T-helper 22 cell (primary cell): ENCODE data around the gene TOM1L2.
A peak's percentile ranks its signal among the peaks of the same experiment; 100 is the strongest.
"Not testable (repeated sequence)": the region's sequence is repeated elsewhere in the genome, so short reads cannot be mapped to it uniquely, and the experiment has no call there.

Source experiments
- DNase-seq: peaks from one replicate; pipeline ENCODE4 v3.0.0-alpha.2; 2020; ENCODE audit warnings: low read depth

The TOM1L2 gene

GRCh38 chr17:17972126-17972951, at the start of gene TOM1L2, which contains the start of gene DRC3:
Gene TOM1L2 (minus strand): TSS chr17:17972400. CDS start chr17:17972313, 87 bp downstream.
Gene DRC3 (plus strand): TSS chr17:17972862. CDS start chr17:17977599, 4,737 bp downstream.
- DNase-seq, result peak; percentile 100

- DNase-seq, result no peak
Observed at GRCh38 chr17:18021372-18021771, 49.2 kb upstream of the TOM1L2 start.

GRCh38 chr17:18020971-18021370, 48.8 kb upstream of the TOM1L2 start:
- no peak for DNase-seq

GRCh38 chr17:18019838-18020154, 47.6 kb upstream of the TOM1L2 start:
- no peak for DNase-seq

- DNase-seq, result no peak
Observed at GRCh38 chr17:18018411-18018921, 46.3 kb upstream of the TOM1L2 start.

GRCh38 chr17:18017958-18018357, 45.8 kb upstream of the TOM1L2 start:
- DNase-seq, result no peak

- no peak for DNase-seq
Observed at GRCh38 chr17:18016426-18016825, 44.2 kb upstream of the TOM1L2 start.

DNA sequence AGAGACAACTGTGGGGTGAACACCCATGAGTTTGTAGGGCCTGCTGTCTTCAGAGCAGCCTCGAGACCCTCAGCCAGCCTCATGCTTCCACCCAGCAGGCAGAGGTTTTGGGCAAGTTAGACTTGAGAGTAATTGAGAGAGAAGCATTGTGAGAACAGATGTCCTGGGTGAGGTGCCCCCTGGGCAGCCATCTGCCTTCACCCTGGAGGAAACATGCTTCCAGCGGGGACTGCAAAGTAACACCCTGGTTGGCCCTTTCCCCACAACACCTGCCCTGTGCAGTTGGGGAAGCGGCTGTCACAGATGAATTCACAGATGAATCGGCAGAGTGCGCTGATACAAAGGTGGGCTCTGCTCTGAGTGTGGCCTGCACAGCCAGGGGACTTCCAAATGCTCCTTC, 43.4 kb upstream of the TOM1L2 start:
- DNase-seq, result no peak

GRCh38 chr17:18014006-18014405, 41.8 kb upstream of the TOM1L2 start:
- no peak for DNase-seq

- DNase-seq, result no peak
Observed at GRCh38 chr17:18011286-18011685, 39.1 kb upstream of the TOM1L2 start.

- DNase-seq, result no peak
Observed at GRCh38 chr17:18009609-18010420, 37.6 kb upstream of the TOM1L2 start.

DNA sequence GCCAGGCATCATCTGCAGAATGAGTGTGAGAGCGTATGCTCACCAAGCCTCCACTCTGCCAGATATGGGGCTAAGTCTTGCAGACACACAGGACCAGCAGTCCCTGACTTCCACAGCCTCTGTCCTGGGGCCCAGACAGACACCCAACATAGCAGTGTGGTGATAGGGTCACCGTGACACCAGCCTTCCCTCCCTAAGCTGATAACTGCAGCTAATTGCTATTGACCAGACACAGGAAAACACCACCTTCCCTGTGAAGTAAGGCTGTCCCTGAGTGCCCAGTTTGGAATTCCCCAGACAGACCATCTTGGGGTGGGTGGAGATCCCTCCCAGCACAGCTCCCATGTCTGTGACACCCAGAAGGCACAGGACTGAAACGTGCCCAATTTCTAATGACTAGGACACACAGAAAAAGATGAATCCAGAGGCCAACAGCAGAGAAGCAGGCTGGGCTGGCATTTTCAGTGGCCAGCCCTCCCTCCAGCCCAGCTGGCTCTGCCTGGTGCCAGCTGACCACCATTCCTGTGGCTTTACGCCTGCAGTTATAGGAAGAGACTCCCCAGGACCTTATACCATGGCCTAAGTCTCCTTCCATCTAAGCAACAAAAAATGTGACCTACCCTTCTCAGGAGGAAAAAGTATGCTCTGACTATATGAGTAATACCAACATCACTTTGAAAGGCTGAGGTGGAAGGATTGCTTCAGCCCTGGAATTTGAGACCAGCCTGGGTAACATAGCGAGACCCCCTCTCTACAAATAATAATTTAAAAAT, 36.5 kb upstream of the TOM1L2 start:
- no peak for DNase-seq

DNA sequence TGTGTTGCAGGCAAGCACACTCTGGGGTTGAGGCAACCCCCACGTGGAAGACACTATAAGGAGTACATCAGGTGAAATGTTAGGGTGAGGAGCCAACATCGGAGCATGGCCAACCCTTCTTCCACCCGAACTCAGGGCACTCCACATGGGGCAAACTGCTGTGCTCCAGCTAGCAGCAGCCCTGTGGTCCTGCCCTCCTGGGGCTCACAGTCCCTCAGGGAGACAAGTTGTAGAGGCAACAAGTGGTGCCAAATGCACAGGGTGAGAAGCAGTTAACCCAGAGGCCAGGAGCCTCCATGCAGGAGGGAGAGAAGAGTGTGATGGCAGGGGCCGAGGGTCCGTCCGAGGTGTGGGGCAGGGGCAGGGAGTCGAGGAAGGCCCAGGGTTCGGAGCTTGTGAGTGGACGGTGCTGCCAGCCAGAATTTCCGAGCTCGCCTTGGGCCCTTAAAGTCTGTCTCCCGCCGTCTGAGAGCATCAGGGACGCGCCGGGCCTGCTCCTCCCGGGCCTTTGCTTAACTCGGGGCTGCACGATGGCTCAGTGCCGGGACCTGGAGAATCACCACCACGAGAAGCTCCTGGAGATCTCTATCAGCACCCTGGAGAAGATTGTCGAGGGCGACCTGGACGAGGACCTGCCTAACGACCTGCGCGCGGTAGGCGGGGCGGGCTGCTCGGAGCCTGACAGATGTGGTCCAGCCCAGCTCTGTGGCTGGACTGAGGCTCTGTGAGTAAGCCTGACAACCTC, 34.5 kb upstream of the TOM1L2 start:
- DNase-seq, result no peak

- DNase-seq, result no peak
Observed at GRCh38 chr17:18005496-18005895, 33.3 kb upstream of the TOM1L2 start.

DNA sequence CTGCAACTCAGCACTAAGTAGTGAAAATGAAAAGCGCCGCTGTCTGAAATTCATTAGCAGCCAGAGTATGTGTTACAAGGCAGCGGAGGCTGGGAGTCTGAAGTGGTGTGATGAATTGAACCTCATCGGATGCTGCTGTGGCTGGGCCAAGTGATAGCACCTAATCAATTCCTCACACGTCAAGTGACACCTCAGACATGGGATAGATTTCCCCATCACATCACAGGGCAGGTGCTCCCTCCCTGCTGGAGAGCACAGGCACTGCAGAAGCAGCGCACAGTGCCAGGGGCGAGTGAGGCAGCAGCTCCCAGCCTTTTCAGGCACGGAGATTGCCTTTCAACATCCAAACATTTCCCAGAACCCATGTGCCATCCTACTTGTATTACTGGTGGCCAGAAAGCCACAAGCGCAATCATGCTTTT, 32.7 kb upstream of the TOM1L2 start:
- no peak for DNase-seq

DNA sequence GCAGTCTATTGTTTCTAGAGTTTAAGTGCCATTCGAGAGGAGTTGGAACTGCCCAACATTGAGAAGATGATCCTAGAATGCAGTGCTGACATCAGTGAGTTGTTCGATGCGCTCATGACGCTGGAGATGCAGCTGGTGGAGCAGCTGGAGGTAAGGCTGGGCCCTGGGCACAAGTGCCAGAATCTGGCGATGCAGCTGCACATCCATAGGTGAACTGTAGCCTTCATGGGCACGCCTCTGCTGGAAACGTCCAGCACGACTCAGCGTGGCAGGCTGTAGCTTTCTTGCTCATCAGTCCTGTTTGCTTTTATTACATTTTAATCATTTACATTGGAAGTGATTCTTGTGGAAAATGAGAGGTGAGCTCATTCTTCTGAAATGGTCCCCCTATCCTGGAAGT, 32.1 kb upstream of the TOM1L2 start:
- no peak for DNase-seq

DNA sequence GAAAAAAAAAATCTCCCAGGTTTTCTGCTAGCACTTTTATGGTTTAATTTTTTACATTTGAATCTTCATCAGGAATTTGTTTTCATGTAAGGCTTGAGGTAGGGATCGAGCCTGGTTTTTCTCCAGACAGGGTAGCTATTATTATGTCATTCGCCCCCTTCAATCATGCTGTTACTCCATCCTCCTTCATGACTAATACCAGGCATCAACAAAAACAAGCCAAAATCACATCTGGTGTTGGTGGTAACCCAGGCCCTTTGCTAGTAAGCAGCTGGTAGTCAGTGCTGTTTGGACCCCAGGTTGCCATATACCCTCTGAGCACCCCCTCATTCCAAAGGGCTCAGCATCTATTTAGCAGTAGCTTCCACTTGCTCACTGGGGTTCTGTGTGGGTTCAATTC, 30.0 kb upstream of the TOM1L2 start:
- DNase-seq, result no peak

DNA sequence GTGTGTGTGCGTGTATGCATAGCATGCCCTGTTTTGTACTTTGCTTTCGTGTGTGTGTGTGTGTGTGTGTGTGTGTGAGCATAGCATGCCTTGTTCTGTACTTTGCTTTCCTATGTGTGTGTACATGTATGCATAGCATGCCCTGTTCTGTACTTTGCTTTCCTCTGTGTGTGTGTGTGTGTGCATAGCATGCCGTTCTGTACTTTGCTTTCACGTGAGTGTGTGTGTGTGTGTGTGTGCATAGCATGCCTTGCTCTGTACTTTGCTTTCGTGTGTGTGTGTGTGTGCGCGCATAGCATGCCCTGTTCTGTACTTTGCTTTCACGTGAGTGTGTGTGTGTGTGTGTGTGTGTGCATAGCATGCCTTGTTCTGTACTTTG, 27.8 kb upstream of the TOM1L2 start:
- no peak for DNase-seq

- DNase-seq, result no peak
Observed at GRCh38 chr17:17999364-18000029, 27.3 kb upstream of the TOM1L2 start.

GRCh38 chr17:17998934-17999333, 26.7 kb upstream of the TOM1L2 start:
- no peak for DNase-seq

- not testable (repeated sequence) for DNase-seq
Observed at GRCh38 chr17:17995887-17996286, 23.7 kb upstream of the TOM1L2 start.
